GM18517 (cell line): Measurements from ENCODE around the gene ZNRF1.

ENCODE experiments used
- ATAC-seq: cut with Tn5 transposase; IDR thresholded peaks from one replicate; pipeline ENCODE4 v1.9.1; 2021; ENCODE audit warnings: mild to moderate bottlenecking, moderate library complexity; ENCODE audit not compliant: unreplicated experiment

ZNRF1 gene

DNA sequence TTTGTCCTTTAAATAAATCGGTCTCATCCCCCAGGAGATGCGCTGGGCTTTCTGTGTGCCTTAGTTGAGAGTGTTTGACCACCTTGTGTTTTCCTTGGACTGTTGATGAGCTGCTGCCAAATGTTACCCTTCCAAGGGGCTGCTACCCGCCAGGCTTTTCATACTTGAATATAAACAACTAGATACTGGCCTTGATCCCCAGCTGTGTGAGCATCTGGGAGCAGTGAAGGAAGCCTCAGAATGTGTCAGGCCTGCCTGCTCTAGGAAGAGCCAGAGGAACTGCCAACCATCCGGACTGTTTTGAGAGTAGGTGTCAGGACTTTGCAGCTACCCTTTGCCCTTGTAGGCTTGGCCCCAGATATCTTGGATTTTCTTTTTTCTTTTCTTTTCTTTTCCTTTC is 60.0 kb downstream of the ZNRF1 start:
- no peak for ATAC-seq

DNA sequence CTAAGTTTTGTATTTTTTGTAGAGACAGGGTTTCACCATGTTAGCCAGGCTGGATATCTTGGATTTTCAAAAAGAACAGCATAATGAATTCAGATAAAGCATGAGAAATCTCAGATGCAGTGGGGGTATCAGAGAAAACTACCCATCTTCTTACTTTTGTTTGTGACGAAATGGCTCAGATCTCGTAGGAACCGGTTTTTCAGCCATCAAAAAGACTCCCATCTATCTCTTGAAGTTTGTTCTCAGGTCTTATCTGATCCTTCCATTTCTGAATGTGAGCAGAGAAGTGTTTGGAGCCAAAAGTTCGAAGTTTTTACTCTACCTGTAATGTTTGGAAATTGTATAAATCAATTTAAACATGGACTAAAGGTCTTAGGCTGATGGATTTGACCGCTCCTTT is 60.6 kb downstream of the ZNRF1 start:
- no peak for ATAC-seq

DNA sequence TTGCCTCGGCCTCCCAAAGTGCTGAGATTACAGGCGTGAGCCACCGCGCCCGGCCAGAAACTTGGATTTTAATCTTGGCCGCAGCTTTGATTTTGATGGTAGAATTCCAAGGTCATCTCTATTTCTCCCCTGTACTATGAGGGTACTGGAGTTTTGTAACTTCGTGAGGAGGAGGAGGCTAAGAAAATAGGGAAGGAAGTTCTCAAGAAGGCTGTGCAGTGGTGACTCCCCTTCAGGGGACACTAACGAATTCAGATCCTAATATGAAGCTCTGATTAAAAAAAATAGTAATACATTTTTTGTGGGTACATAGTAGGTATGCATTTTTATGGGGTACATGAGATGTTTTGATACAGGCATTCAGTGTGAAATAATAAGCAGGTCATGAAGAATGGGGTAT is 61.9 kb downstream of the ZNRF1 start:
- no peak for ATAC-seq

DNA sequence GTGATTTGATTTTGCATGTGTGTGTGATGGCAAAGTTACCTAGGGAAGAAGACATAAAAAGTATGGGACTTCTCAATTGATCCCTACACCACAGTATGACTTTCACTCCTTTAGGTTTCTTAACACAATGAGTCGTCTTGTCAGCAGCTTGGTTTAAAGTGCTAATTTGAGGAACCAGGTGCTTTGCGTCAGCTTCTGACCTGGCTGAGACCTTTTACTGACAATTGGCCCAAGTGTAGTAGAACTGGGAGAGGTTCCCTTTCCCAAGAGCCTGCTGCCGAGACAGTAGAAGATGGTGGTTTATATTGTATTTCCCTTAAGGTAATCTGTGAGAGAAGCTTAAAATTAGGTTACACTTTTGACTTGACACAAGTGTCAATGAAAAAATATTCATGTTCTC is 62.8 kb downstream of the ZNRF1 start:
- ATAC-seq: no peak

DNA sequence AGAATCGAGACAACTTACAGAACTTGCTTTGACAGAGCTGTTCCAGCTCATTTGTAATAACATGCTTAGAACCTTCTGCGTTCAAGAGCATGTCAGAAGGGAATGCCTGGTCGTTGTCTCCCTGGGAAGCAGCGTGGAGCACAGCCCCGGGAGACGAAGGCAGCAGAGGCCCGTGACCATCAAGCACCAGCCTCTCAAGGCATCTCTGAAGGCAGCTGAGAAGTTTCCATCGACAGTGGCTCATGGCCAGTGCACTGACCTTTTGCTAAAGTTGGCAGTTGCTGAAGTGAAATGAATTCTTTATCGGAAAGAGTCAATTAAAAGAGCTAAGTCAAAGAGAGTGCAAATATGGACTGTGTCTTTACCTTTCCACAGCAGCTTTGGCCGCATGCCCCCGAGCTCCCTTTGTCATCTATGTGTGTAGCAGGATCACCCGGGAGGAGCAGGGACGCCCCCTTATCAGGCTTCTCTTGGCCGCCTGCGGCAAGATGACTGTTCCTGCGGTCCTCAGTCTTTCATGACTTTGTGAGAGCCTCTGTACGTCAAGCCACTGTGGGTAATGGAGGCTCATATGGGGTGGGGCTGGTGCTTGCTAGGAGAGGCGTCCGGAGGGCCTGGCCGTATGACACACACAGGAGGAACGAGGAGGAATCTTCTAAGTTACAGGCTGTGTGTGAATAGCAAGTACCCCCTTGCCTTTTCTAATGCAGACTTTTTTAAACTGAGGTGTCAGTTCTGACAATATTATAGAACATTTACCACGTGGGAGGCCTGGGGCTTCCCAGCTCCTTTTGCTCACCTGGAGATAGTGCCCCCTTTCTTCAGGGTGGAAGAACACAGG is 63.5 kb downstream of the ZNRF1 start:
- no peak for ATAC-seq

DNA sequence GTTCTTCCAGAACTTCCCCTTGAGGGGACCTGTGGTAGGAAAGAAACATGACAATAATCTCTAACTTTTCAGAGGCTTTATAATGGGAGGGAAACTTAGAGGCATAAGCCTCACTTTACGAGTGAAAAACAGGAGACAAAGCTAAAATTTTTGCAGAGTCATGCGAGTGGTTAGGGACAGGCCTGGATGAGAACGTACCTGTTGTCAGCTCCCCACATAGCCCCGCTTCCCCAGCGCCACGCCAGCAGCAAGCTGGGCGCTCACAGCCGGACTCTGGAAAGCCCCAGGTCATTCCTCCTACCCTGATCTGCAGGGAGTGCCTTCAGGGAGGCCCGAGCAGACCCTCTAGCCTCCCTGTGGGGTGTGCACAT is 64.1 kb downstream of the ZNRF1 start:
- ATAC-seq: no peak

DNA sequence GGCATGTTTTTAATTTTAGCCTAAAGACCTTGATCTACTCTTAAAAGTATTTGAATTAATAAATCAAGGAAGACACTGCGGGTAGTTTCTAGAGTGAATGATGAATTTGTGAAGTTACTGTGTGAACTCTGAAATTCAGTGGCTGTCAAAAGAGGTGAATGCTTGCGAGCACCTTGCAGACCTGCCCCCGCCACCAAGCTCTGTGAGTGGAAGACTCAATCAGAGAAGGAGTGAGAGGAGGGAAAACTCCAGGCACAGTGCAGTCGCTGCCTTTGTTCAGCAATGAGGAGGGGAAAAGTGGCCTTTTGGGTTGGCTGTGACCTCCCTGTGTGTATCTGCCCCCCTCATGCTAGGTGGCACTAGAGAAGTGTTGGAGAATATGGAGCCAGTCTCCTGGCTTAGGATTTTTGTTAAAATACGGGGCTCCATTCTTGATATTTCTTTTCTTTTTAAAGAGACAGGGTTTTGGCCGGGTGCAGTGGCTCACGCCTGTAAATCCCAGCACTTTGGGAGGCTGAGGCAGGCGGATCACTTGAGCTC is 64.8 kb downstream of the ZNRF1 start:
- no peak for ATAC-seq

DNA sequence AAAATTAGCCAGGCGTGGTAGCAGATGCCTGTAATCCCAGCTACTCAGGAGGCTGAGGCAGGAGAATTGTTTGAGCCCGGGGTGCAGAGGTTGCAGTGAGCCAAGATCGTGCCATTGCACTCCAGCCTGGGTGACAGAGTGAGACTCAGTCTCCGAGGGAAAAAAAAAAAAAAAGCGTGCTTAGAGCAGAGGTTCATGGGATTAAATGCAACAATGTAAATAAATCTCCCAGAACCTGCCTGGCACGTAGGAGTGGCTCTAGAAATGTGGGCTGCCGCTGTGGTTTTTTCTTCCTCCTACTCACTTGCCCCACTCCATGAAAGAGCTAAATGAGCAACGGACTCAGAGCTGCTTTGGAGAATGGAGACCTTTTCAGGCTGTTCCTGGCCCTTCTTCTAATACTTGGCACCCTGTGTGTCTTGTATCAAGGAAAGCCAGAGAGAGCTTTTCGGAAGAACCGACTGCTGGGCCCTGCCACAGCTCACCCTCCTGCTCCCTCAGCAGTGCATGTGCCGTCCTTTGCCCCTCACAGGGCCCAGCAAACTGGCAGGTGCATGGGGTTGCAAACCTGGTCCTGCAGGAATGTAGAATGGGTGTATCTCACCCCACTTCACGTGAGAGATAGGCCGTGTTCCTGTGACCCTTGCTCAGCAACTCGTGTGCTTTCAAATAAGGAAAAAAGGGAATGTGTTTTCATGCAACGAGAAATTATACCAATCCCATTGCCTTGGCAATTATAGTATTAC is 65.8 kb downstream of the ZNRF1 start:
- ATAC-seq: no peak

DNA sequence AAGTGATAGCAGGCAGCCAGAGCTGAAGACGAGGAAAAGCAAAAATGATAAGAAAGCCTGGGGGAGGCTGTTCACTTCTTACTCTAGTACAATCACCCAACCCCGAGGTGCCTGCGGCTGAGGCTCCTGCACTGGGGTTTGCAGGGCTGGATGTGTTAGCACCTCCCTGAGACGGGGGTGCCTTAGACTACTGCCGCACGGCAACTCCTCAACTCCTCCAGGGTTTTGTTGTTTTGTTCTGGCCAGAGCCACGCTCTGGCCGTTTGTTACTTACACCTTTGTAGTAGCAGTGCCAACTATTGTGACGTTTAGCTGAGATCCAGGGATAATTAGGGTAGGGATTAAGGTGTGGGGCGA is 66.3 kb downstream of the ZNRF1 start:
- no peak for ATAC-seq

DNA sequence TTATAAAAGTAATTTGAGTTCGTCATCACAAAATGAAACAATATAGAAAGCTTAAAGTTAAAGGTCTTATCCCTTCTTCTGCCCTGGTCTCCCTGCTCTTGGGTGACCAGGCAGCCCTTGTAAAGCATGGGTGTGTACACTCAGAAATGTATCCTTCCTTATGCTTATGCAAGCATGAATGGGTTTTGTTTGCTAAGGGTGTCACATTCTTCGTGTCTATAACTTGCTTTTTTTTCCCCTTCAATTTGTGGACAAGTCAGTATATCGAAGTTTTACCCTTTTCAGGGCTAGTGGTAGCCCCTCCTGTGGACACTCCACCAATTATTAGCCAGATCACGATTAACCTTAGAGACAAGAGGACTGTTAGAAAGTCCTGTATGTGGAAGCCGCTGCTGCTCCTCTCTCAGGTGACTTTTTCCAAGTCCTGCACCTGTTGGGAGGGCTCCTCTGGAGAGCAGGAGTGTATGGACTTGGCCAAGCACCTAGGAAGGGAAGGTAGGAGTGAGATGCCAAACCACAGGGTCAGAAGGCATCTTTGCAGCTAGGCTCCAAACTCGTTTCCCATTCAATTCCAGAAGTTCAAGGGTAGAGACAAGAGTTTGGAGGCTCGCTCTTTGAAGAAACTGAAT is 66.8 kb downstream of the ZNRF1 start:
- no peak for ATAC-seq

DNA sequence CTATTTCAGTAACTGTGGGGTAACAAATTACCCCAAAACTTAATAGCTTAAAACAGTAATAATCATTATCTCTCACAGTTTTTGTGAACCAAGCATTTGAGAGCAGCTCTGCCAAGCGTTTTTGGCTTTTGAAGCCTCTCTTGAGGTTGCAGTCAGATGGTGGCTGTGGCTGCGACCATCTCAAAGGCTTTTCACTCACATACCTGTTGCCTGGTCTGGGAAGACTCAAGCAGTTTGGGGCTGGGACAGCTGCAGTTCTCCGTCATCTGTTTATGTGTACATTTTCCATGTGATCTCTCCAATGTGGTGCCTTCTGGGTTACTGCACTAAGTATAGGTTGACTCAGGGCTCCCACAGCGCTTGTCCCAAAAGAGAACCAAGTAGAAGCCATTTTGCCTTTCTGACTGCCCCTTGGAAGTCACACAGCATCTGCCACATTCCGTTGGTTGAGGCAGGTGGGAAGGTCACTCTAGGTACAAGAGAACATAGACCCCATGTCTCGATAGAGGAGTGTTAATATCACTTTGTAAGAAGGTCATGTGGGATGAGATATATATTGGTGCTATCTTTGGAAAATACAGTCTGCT is 68.1 kb downstream of the ZNRF1 start:
- ATAC-seq: no peak

DNA sequence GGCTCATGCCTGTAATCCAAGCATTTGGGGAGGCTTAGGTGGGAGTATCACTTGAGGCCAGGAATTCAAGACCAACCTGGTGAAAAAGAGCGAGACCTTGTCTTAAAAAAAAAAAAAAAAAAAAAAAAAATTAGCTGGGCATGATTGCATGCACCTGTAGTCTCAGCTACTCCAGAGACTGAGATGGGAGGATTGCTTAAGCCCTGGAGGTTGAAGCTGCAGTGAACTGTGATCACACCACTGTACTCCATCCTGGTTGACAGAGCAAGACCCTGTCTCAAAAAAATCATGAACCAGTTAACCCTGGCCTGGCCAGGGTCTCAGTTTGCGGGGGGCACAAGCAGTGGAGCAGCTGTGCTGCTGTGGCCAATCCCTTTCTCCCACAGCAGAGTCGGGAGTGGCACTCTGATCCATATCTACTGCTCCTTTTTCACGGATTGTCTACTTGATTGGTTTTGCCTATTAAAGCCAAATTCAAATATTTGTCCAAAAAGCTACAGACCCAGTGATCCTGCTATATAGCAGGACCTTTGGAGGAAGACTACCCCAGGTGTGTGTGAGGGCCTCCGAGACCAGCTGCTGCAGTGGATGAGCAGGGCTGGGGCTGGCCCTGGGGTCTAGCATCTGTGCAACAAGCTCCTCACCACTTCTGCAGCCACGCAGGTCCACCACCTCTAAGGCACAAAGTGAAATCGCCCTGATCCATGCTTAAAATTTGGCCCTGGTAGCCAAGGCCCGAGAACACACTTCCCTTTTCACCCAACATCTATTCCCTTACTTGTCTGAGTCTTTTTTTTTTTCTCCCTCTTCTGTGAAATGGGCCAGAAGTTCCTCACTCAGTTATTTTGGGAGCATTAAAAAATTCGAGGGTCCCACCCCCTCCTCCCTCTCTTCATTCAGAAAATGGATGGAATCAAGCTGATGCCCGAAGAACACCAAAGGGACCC is 69.5 kb downstream of the ZNRF1 start:
- no peak for ATAC-seq

DNA sequence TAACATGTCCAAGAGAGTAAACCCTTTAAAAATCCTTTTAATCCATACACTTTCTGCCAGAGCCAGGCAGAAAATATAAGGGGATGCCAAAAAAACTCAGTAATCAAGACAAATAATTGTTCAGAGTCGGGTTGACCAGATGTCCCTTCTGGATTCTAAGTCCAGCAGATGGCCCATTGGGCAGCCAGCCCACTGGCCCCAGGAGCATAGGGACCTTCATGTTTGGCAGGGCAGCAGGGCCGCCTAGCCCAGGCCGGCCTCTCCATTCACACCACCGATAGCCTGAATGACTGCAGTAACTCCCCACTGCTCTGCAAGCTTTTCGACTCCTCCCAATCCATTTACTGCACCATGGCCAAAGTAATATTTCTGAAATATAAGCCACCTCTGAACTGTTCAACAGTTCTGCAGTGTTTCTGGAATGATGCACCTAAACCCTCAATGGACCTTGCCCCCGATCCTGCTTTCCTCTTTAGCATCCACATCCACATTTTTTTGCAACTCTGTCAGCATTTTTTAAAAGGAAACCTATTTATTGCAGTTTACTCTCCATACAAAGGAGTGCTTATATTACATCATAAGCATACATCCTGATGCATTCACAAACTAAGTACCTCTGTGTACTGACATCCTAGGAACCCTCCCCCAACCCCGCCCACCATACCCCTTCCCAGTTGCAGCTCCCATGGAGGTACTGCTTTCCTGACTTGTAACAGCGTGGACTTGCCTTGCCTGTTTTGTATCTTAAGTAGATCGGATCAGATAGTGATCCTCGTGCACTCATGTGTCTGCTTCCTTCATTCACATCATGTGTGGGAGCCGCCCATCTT is 71.4 kb downstream of the ZNRF1 start:
- no peak for ATAC-seq

DNA sequence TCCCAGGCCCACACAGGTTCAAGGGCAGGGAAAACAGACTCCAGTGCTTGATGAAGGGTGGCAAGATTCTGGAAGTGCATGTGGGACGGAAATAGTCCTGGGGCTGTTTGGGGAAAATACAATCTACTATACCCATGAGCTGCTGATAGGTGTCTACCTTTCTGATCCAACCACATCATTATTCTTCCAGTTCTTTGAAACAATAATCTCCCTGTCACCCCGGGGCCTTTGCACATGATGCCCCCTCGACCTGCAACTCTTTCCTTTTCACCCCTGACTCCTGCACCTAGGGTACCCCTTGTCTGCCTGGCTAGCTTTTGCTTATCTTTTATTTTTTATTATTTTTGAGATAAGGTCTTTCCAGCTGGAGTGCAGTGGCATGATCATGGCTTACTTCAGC is 72.8 kb downstream of the ZNRF1 start:
- no peak for ATAC-seq

DNA sequence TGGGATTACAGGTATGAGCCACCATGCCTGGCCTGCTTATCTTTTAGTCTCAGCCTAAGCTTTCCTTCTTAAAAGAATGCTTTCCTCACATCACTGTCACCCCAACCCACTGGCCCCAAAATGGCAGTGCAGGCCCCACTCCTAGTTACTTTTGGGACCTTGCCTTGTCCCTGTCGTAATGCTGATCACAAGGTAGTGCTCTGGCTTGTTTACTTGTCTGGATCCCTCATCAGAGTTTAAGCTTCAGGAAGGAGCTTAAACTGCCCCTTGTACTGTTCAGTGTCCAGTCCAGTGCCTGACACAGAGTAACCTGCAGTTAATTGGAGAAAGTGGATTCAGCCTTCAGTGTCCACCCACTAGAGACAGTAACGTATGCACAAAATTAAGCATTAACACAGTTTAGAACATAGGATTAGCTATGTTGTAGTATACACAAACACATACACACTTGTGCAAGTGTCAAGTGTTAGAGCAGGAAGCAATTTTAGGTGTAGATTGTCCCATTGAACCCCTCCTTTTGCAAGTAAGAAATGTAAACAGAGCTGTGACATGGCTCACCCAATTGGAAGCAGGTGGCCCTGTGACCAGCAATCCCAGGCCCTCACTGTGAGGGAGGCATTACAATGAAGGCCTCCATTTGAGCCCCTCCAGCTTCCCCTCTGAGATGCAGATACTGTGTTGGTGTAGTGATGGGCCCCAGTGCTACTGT is 73.6 kb downstream of the ZNRF1 start:
- ATAC-seq: no peak

DNA sequence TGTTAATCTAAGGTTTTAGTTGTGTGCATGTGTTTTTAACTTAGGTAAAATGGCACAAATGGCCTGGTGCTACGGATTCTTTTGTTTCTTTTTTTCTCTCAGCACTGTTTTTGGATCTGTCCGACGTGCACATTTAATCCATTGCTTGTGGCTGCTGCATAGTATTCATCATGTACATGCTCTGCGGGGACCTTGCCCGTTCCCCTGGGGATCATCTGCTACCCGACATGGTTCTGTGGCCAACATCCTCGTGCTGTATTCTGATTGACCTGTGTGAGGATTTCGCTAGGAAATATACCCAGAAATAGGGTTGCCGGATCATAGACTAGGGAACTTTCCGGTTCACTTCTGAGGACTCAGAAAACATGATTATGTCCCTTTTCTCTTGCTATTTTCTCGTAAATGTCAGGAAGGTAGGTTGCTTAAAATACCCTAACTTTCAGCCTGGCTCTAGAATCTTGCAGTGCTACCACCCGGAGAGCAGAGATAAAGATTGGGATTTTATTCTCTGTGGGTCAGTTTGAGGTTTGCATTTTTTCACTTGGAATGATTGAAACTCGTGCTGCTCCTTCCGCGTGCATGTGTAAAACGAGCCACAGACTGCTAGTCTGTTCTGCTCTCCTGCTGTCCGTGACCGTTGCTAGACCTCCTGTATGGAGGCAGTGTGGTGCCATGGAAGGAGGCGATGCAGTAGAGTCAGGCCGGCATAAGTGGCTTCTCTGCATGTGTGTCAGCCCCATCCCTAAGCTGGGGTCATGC is 74.9 kb downstream of the ZNRF1 start:
- no peak for ATAC-seq

DNA sequence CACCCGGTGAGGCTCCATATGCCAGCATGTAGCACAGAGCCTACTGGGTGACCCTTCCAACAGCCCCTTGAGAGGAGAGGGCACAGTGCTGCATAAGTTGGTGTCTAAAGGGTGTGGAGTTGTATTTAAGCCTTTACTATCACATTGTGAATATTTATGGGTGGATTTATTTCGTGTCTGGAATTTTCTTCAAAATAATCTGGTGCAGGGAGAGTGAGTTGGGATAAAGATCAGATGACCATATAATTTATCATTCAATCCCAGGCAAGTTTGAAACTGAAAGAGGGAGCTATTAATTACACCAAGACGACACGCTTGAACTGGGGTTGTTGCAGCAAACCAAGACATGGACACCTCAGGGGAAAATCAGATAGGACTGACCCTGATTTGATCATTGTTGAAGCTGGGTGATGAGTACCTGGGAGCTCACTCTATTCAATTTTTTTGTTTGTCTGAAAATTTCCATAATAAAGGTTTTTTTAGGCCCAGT is 75.5 kb downstream of the ZNRF1 start:
- ATAC-seq: no peak
